HEK293T (cell line): ENCODE data around the gene BCAS1.

ENCODE experiments used
- CTCF ChIA-PET: fragments of 350-600 bp; formaldehyde crosslinking; extraction: SDS; loops from one replicate; lab custom pipeline; 2021; ENCODE audit warnings: antibody characterized with exemption, inconsistent platforms; lab: Yijun Ruan, JAX
- POLR2A ChIA-PET: fragments of 350-600 bp; formaldehyde crosslinking; extraction: SDS; loops from one replicate; lab custom pipeline; 2020; ENCODE audit warnings: antibody characterized with exemption, inconsistent platforms; lab: Yijun Ruan, JAX
- DNase-seq: peaks from one replicate; pipeline ENCODE4 v3.0.0; 2012; ENCODE audit warnings: mixed read lengths; ENCODE audit errors: extremely low spot score
- ARNT ChIP-seq: fragments of 450-650 bp; IDR thresholded peaks from 2 replicates; pipeline ENCODE4 v1.6.1; 2017; ENCODE audit warnings: mild to moderate bottlenecking
- BHLHE40 ChIP-seq: fragments of 450-650 bp; IDR thresholded peaks from 2 replicates; pipeline ENCODE4 v1.6.1; 2016; ENCODE audit warnings: mild to moderate bottlenecking, moderate library complexity, borderline replicate concordance
- CTBP1 ChIP-seq: fragments of 450-650 bp; IDR thresholded peaks from 2 replicates; pipeline ENCODE4 v1.6.1; 2016; ENCODE audit warnings: borderline replicate concordance
- ELF4 ChIP-seq: fragments of 450-650 bp; IDR thresholded peaks from 2 replicates; pipeline ENCODE4 v1.6.1; 2017; ENCODE audit warnings: antibody characterized with exemption
- FOXA1 ChIP-seq: fragments of 450-650 bp; IDR thresholded peaks from 2 replicates; pipeline ENCODE4 v1.6.1; 2016; ENCODE audit warnings: mild to moderate bottlenecking
- FOXK2 ChIP-seq: fragments of 450-650 bp; IDR thresholded peaks from 2 replicates; pipeline ENCODE4 v1.6.1; 2016; ENCODE audit warnings: mild to moderate bottlenecking
- FOXM1 ChIP-seq: fragments of 450-650 bp; IDR thresholded peaks from 2 replicates; pipeline ENCODE4 v1.6.1; 2017; ENCODE audit warnings: mild to moderate bottlenecking, borderline replicate concordance
- HDGF ChIP-seq: fragments of 450-650 bp; IDR thresholded peaks from 2 replicates; pipeline ENCODE4 v1.6.1; 2017; ENCODE audit warnings: antibody characterized with exemption, borderline replicate concordance
- L3MBTL2 ChIP-seq: fragments of 450-650 bp; conservative IDR thresholded peaks from 2 replicates; pipeline ENCODE4 v1.6.1; 2016; ENCODE audit warnings: mild to moderate bottlenecking
- LEF1 ChIP-seq: fragments of 450-650 bp; IDR thresholded peaks from 2 replicates; pipeline ENCODE4 v1.6.1; 2017; ENCODE audit warnings: mild to moderate bottlenecking, borderline replicate concordance
- NFRKB ChIP-seq: fragments of 450-650 bp; IDR thresholded peaks from 2 replicates; pipeline ENCODE4 v1.6.1; 2016; ENCODE audit warnings: mild to moderate bottlenecking, moderate library complexity
- PKNOX1 ChIP-seq: fragments of 450-650 bp; IDR thresholded peaks from 2 replicates; pipeline ENCODE4 v1.6.1; 2016
- SP1 ChIP-seq: fragments of 450-650 bp; IDR thresholded peaks from 2 replicates; pipeline ENCODE4 v1.6.1; 2017
- SUZ12 ChIP-seq: fragments of 450-650 bp; IDR thresholded peaks from 2 replicates; pipeline ENCODE4 v1.6.1; 2016; ENCODE audit warnings: mild to moderate bottlenecking
- TARDBP ChIP-seq: fragments of 450-650 bp; IDR thresholded peaks from 2 replicates; pipeline ENCODE4 v1.6.1; 2016
- ZNF384 ChIP-seq: fragments of 450-650 bp; IDR thresholded peaks from 2 replicates; pipeline ENCODE4 v1.6.1; 2016

BCAS1 gene

GRCh38 chr20:53914781-53915445 lies 155.5 kb downstream of the BCAS1 start:
- DNase-seq: no peak
- POLR2A ChIA-PET: interaction anchor here (0.6 to 1.0 kb wide), 4 partner anchors 50 to 305 kb away, joined by 3 to 4 read pairs (median 3); no protein-coding TSS in a partner anchor
- CTCF ChIA-PET: interaction anchor here (0.6 to 2.0 kb wide), 6 partner anchors 13 to 348 kb away, joined by 3 to 14 read pairs (median 4); no protein-coding TSS in a partner anchor
- TF ChIP-seq FOXM1 (no peak), PKNOX1 (no peak), LEF1 (no peak), CTBP1 (no peak), ZNF384 (no peak)

- CTCF ChIA-PET: interaction anchor here (1.2 to 2.0 kb wide), 2 partner anchors 13 to 148 kb away, joined by 4 to 14 read pairs; no protein-coding TSS in a partner anchor
- POLR2A ChIA-PET: interaction anchor here (0.8 to 1.0 kb wide), 3 partner anchors 49 to 304 kb away, joined by 3 to 4 read pairs (median 3); no protein-coding TSS in a partner anchor
- TF ChIP-seq PKNOX1 (no peak), L3MBTL2 (no peak), FOXM1 (no peak), HDGF (no peak), SUZ12 (no peak), NFRKB (no peak), FOXA1 (no peak), ELF4 (no peak), BHLHE40 (no peak), SP1 (no peak), ARNT (no peak), TARDBP (no peak)
- no peak for DNase-seq
These were observed 156.2 kb downstream of the BCAS1 start for GRCh38 chr20:53914091-53914780.

GRCh38 chr20:53911301-53911700 lies 159.1 kb downstream of the BCAS1 start:
- no peak for DNase-seq
- POLR2A ChIA-PET: no interaction called here
- CTCF ChIA-PET: no interaction called here
- TF ChIP-seq FOXK2 (no peak), TARDBP (no peak), PKNOX1 (no peak), ZNF384 (no peak), FOXA1 (no peak), ARNT (no peak), SUZ12 (no peak), ELF4 (no peak), HDGF (no peak), CTBP1 (no peak), NFRKB (no peak), FOXM1 (no peak), L3MBTL2 (no peak), SP1 (no peak), BHLHE40 (no peak), LEF1 (no peak)

GRCh38 chr20:53910351-53911002 lies 159.9 kb downstream of the BCAS1 start:
- DNase-seq: no peak
- ChIA-PET CTCF (no interaction called here), POLR2A (no interaction called here)
- no peak for TF ChIP-seq PKNOX1
- no peak for TF ChIP-seq SP1
- no peak for TF ChIP-seq BHLHE40
- no peak for TF ChIP-seq LEF1
- no peak for TF ChIP-seq FOXK2
- no peak for TF ChIP-seq CTBP1
- no peak for TF ChIP-seq SUZ12
- TF ChIP-seq ELF4: no peak
- no peak for TF ChIP-seq HDGF
- no peak for TF ChIP-seq FOXM1
- TF ChIP-seq L3MBTL2: no peak

- DNase-seq: no peak
- CTCF ChIA-PET: no interaction called here
- POLR2A ChIA-PET: no interaction called here
- TF ChIP-seq FOXA1 (no peak), ARNT (no peak), NFRKB (no peak), CTBP1 (no peak), FOXK2 (no peak), ELF4 (no peak), LEF1 (no peak), BHLHE40 (no peak), FOXM1 (no peak), HDGF (no peak), L3MBTL2 (no peak), PKNOX1 (no peak), SP1 (no peak), ZNF384 (no peak), TARDBP (no peak), SUZ12 (no peak)
These were observed 162.2 kb downstream of the BCAS1 start for GRCh38 chr20:53907968-53908751.
